ENCODE results near the gene BAZ1B.
"Not testable (repeated sequence)": the region's sequence is repeated elsewhere in the genome, so short reads cannot be mapped to it uniquely, and the experiment has no call there.

BAZ1B gene

GRCh38 chr7:73503229-73503628 is 18.9 kb downstream of the BAZ1B start:
- no peak for TF ChIP-seq CTCF (conservative IDR thresholded peaks at IDR 0.05; ENCODE audit: low read length)
- DNase-seq (ENCODE audit: low read depth) = no peak
- no peak overlapping the region for H3K4me3 ChIP-seq (ENCODE audit: low read length)

DNA sequence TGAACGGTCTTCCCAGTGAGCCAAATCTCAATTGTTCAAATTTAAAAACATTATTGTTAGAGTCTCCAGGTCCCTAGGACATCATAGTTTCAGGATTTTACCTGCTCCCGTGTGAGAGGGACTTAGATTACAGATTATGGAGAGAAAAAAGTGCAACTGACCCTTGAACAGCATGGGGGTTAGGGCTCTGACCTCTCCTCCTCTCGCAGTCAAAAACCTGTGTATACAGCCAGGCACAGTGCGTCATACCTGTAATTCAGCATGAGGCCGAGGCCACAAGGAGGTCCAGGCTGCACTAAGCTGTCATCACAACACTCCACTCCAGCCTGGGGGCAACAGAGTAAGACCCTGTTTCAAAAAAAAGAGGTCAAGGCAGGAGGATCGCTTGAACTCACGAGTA is 25.5 kb downstream of the BAZ1B start:
- no peak for TF ChIP-seq CTCF (conservative IDR thresholded peaks at IDR 0.05; ENCODE audit: low read length)

DNA sequence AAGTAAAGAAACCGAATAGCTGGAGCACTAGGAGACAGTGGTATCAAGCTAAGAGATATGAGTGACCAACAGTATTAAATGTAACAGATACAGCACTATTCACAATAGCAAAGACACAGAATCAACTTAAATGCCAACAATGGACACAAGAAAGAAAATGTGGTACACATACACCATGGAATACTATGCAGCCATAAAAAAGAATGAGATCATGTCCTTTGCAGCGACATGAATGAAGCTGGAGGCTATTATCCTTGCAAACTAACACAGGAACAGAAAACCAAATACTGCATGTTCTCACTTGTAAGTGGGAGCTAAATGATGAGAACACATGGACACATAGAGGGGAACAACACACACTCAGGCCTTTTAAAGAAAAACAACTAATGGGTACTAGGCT is 26.6 kb downstream of the BAZ1B start:
- not testable (repeated sequence) for DNase-seq (ENCODE audit: low read depth); H3K4me3 ChIP-seq (ENCODE audit: low read length)

More for the DNA sequence above, 25.5 kb downstream of the BAZ1B start:
- no peak overlapping the region for H3K4me3 ChIP-seq (ENCODE audit: low read length)
- DNase-seq (ENCODE audit: low read depth) = no peak

DNA sequence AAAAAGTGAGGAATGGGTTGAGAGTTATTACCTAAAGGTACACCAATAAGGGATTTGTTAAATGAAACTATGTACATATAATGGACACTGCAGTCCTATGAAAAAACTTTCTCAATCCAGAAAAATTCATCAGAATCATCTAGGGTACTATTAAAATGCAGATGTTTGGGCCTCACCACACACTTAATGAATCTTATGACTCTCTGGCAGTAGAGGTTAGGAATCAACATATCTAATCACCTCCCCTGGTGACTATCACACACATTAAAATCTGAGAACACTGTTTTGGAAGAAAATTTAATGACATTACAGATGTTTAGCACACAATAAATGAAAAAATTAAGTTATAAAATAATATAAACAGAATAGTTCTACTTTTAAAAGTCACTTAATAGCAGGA is 32.1 kb downstream of the BAZ1B start:
- TF ChIP-seq CTCF (conservative IDR thresholded peaks at IDR 0.05; ENCODE audit: low read length) = no peak
- no peak for DNase-seq (ENCODE audit: low read depth)
- H3K4me3 ChIP-seq (ENCODE audit: low read length) = no peak overlapping the region

DNA sequence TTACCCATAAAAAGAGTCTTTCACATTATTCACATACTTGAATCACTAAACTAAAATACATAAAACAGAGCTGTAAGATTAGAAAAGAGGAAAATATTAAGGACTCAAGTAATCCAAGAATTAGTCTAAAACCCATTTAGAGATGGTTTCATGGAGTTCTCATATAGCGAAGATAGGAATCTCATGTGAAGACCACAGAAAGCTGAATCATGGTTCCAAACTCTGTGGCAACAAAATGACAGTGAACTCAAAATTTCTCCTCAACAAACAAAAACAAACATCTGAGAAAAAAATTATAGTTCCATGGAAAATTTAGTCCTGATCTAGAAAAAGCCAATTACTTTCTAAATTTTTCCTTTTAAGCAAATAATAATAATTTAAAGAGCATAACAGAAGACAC is 34.6 kb downstream of the BAZ1B start:
- no peak for TF ChIP-seq CTCF (conservative IDR thresholded peaks at IDR 0.05; ENCODE audit: low read length)
- no peak overlapping the region for H3K4me3 ChIP-seq (ENCODE audit: low read length)
- no peak for DNase-seq (ENCODE audit: low read depth)

- H3K4me3 ChIP-seq (ENCODE audit: low read length) = no peak overlapping the region
- no peak for DNase-seq (ENCODE audit: low read depth)
- no peak for TF ChIP-seq CTCF (conservative IDR thresholded peaks at IDR 0.05; ENCODE audit: low read length)
These were observed 38.9 kb downstream of the BAZ1B start for GRCh38 chr7:73483171-73483570.

- no peak for DNase-seq (ENCODE audit: low read depth)
These were observed 39.3 kb downstream of the BAZ1B start for GRCh38 chr7:73482746-73483145.

GRCh38 chr7:73481521-73481920 is 40.6 kb downstream of the BAZ1B start:
- not testable (repeated sequence) for H3K4me3 ChIP-seq (ENCODE audit: low read length); DNase-seq (ENCODE audit: low read depth)

More at GRCh38 chr7:73482746-73483145, 39.3 kb downstream of the BAZ1B start:
- H3K4me3 ChIP-seq (ENCODE audit: low read length) = no peak overlapping the region
- no peak for TF ChIP-seq CTCF (conservative IDR thresholded peaks at IDR 0.05; ENCODE audit: low read length)

Data from AG10803 (cell line).